GM12878 (cell line): ENCODE results near the gene FANCI. TPM values are rescaled to one million over a fixed set of nuclear protein-coding genes. Genes with fewer than 3 reads are reported as not detected.

ENCODE experiments used
- ATAC-seq: fragments of 200-7000 bp; cut with Tn5 transposase; 3 replicates; pipeline ENCODE4 v1.9.1; 2020; ENCODE audit warnings: mild to moderate bottlenecking, moderate library complexity
- BruUV-seq: library from RNA; stranded (reverse); fragments of 400-500 nt; replicated peaks from 2 replicates; lab custom pipeline; 2021; lab: Mats Ljungman, UMichigan
- CTCF ChIA-PET: fragments of 300-600 bp; sonication (Branson Sonifier 250); formaldehyde crosslinking; extraction: SDS; loops from one replicate; lab custom pipeline; 2021; ENCODE audit warnings: inconsistent platforms; lab: Yijun Ruan, JAX
- POLR2A ChIA-PET: fragments of 350-600 bp; formaldehyde crosslinking; extraction: SDS; loops from one replicate; lab custom pipeline; 2021; ENCODE audit warnings: inconsistent platforms; lab: Charles Lee
- RAD21 ChIA-PET: fragments of 300-600 bp; sonication (Branson Sonifier 250); formaldehyde crosslinking; loops from one replicate; lab custom pipeline; 2023; ENCODE audit warnings: antibody characterized with exemption; ENCODE audit not compliant: unreplicated experiment; lab: Charles Lee
- SMC1A ChIA-PET: fragments of 300-600 bp; sonication (Branson Sonifier 250); formaldehyde crosslinking; loops from one replicate; lab custom pipeline; 2023; ENCODE audit not compliant: unreplicated experiment, uncharacterized antibody; lab: Charles Lee
- DNase-seq: peaks from one replicate; pipeline ENCODE4 v3.0.0-alpha.2; 2011; ENCODE audit warnings: low read depth, low spot score
- FAIRE-seq: peaks from 3 replicates; lab custom pipeline; 2011; peaks lifted over from hg19 to GRCh38; lab: Jason Lieb, UNC
- H2AFZ ChIP-seq: 2 replicates; pipeline ENCODE4 v1.6.0; 2011; ENCODE audit warnings: low read depth, low read length, control low read depth; ENCODE audit not compliant: control insufficient read depth
- H3K27ac ChIP-seq: 2 replicates; pipeline ENCODE4 v1.5.1; 2011; ENCODE audit warnings: control low read depth; ENCODE audit not compliant: control insufficient read depth, insufficient read depth
- H3K27me3 ChIP-seq, 2 experiments: replicated peaks in 1 of 2; 2 replicates each; pipeline versions ENCODE4 v1.6.0 to v1.6.1; 2011; ENCODE audit warnings: low read length in 1 of 2; ENCODE audit not compliant: control insufficient read depth in 2 of 2, insufficient read depth in 2 of 2
- H3K36me3 ChIP-seq, 2 experiments: 2 replicates each; pipeline ENCODE4 v1.5.1; 2011; ENCODE audit warnings: low read length in 1 of 2; ENCODE audit not compliant: control insufficient read depth in 2 of 2, insufficient read depth in 2 of 2
- H3K4me1 ChIP-seq: 2 replicates; pipeline ENCODE4 v1.6.1; 2011; ENCODE audit warnings: mild to moderate bottlenecking, low read length, moderate library complexity, mixed read lengths; ENCODE audit not compliant: control insufficient read depth, insufficient read depth
- H3K4me2 ChIP-seq: 2 replicates; pipeline ENCODE4 v1.6.0; 2011; ENCODE audit warnings: control low read depth; ENCODE audit not compliant: control insufficient read depth, insufficient read depth
- H3K4me3 ChIP-seq: fragments of 200-600 bp; sonication (generic); 2 replicates; pipeline ENCODE4 v1.5.1; 2016
- H3K79me2 ChIP-seq: 2 replicates; pipeline ENCODE4 v1.6.0; 2011; ENCODE audit warnings: low read length; ENCODE audit not compliant: control insufficient read depth, insufficient read depth
- H3K9ac ChIP-seq: 2 replicates; pipeline ENCODE4 v1.8.0; 2011; ENCODE audit warnings: low read length, control low read depth, mixed read lengths; ENCODE audit not compliant: control insufficient read depth, insufficient read depth
- H3K9me3 ChIP-seq: replicated peaks from 3 replicates; pipeline ENCODE4 v1.5.1; 2011; ENCODE audit warnings: mild to moderate bottlenecking, low read length; ENCODE audit not compliant: control insufficient read depth, insufficient read depth
- H4K20me1 ChIP-seq: 2 replicates; pipeline ENCODE4 v1.6.0; 2011; ENCODE audit not compliant: control insufficient read depth, insufficient read depth
- DPF2 ChIP-seq: fragments of 450-650 bp; IDR thresholded peaks from 2 replicates; pipeline ENCODE4 v1.6.1; 2017; ENCODE audit warnings: mild to moderate bottlenecking
- E2F4 ChIP-seq: IDR thresholded peaks from 2 replicates; pipeline ENCODE4 v1.6.1; 2012; ENCODE audit warnings: low read depth, low read length, improper control_type of control experiment
- IKZF2 ChIP-seq, 2 experiments: fragments of 450-650 bp; IDR thresholded peaks; 2 replicates each; pipeline ENCODE4 v1.6.1; 2017; ENCODE audit warnings: mild to moderate bottlenecking in 2 of 2, moderate library complexity in 2 of 2
- MAX ChIP-seq: IDR thresholded peaks from 2 replicates; pipeline ENCODE4 v1.6.1; 2012; ENCODE audit warnings: low read depth, low read length, improper control_type of control experiment
- MYC ChIP-seq: IDR thresholded peaks from 2 replicates; pipeline ENCODE4 v1.6.1; 2011; ENCODE audit warnings: mild to moderate bottlenecking, low read length, moderate library complexity, inconsistent platforms; ENCODE audit not compliant: insufficient read depth, insufficient replicate concordance, insufficient read length, severe bottlenecking
- NBN ChIP-seq: fragments of 450-650 bp; IDR thresholded peaks from 2 replicates; pipeline ENCODE4 v1.6.1; 2016
- POLR2A ChIP-seq: IDR thresholded peaks from 2 replicates; pipeline ENCODE4 v1.6.1; 2011; ENCODE audit warnings: low read depth, mild to moderate bottlenecking, low read length
- SIX5 ChIP-seq: IDR thresholded peaks from 2 replicates; pipeline ENCODE4 v1.6.1; 2011; ENCODE audit warnings: mild to moderate bottlenecking, low read depth, low read length, moderate library complexity; ENCODE audit not compliant: severe bottlenecking
- SMARCA5 ChIP-seq: fragments of 450-650 bp; IDR thresholded peaks from 2 replicates; pipeline ENCODE4 v1.6.1; 2017; ENCODE audit warnings: mild to moderate bottlenecking
- SP1 ChIP-seq: IDR thresholded peaks from one replicate; pipeline ENCODE4 v1.6.1; 2011; ENCODE audit warnings: low read depth, low read length
- SRF ChIP-seq, 2 experiments: IDR thresholded peaks; 2 replicates each; pipeline ENCODE4 v1.6.1; 2011; ENCODE audit warnings: low read depth in 2 of 2, low read length in 2 of 2, mild to moderate bottlenecking in 1 of 2, moderate library complexity in 1 of 2
- STAT1 ChIP-seq: fragments of 450-650 bp; conservative IDR thresholded peaks from 2 replicates; pipeline ENCODE4 v1.6.1; 2014; ENCODE audit warnings: antibody characterized with exemption, mild to moderate bottlenecking
- STAT3 ChIP-seq: IDR thresholded peaks from 2 replicates; pipeline ENCODE4 v1.6.1; 2011; ENCODE audit warnings: low read depth, low read length, improper control_type of control experiment
- TCF7 ChIP-seq: IDR thresholded peaks from 2 replicates; pipeline ENCODE4 v1.6.1; 2014; ENCODE audit warnings: antibody characterized with exemption, borderline replicate concordance
- USF2 ChIP-seq: IDR thresholded peaks from 2 replicates; pipeline ENCODE4 v1.6.1; 2011; ENCODE audit warnings: low read depth, low read length, improper control_type of control experiment, borderline replicate concordance
- YY1 ChIP-seq: IDR thresholded peaks from 2 replicates; pipeline ENCODE4 v1.6.1; 2011; ENCODE audit warnings: low read depth, mild to moderate bottlenecking, low read length
- ZNF592 ChIP-seq: fragments of 450-650 bp; IDR thresholded peaks from 2 replicates; pipeline ENCODE4 v1.6.1; 2017; ENCODE audit warnings: mild to moderate bottlenecking, moderate library complexity
- ZSCAN29 ChIP-seq: fragments of 450-650 bp; IDR thresholded peaks from 2 replicates; pipeline ENCODE4 v1.6.1; 2017; ENCODE audit warnings: mild to moderate bottlenecking, moderate library complexity
- WGBS: methylation state at CpG from one replicate; pipeline ENCODE4 v1.1.6; 2016; ENCODE audit warnings: low lambda C conversion rate; ENCODE audit not compliant: insufficient replicate concordance, insufficient coverage; ENCODE audit errors: missing lambda C conversion rate; 5-methylcytosine and 5-hydroxymethylcytosine counted together
- in situ Hi-C: fragments of 300-500 bp; cut with MboI; formaldehyde crosslinking; loops from 9 replicates; pipeline ENCODE4 v1.14.3; 2018; ENCODE audit warnings: mixed read lengths
- intact Hi-C: fragments of 100-400 bp; cut with micrococcal nuclease; formaldehyde crosslinking; loops from one replicate; pipeline ENCODE4 v1.14.2; 2022; ENCODE audit not compliant: unreplicated experiment
- polyA plus RNA-seq, 11 experiments: library from polyadenylated mRNA; depleted of rRNA in 4 of 11; unstranded in 6 of 11; stranded (reverse) in 5 of 11; fragments of >200 nt; fragmentation: Nextera tagmentation in 4 of 11; fragmentation: Illumina TruSeq in 1 of 11; extraction: Ambion mirVana in 4 of 11; extraction: Trizol in 1 of 11; gene quantifications; 1 replicate in 1 of 11; 2 replicates in 10 of 11; pipeline versions ENCODE4 v1.2.1 to v1.2.3, GENCODE V29; 2011 to 2016; ENCODE audit warnings: inconsistent platforms in 2 of 11, missing spikeins in 2 of 11, low read depth in 1 of 11
- total RNA-seq, 4 experiments: library from RNA; depleted of rRNA in 3 of 4; stranded (reverse); fragments of >200 nt in 3 of 4; fragmentation: Illumina TruSeq in 1 of 4; extraction: Trizol in 1 of 4; gene quantifications; 2 replicates each; pipeline versions ENCODE4 v1.2.1 to v1.2.3, GENCODE V29; 2013 to 2021

Gene FANCI
- total and polyA plus RNA-seq, 10 of the 15 experiments (the other 5 are each of a cell fraction or from before 2014, with no cell fraction given), result 38.1 to 129 (median 82.4) TPM

- TF ChIP-seq E2F4, result no peak
- TF ChIP-seq YY1, result no peak
- no peak for TF ChIP-seq NBN
- no peak for TF ChIP-seq TCF7
- no peak for TF ChIP-seq SRF (IDR thresholded peaks at IDR 0.05; ENCODE audit: low read depth in 2 of 2, low read length in 2 of 2)
- no peak for TF ChIP-seq STAT3
- no peak for TF ChIP-seq DPF2
- TF ChIP-seq IKZF2 (IDR thresholded peaks at IDR 0.05), result no peak
- TF ChIP-seq SMARCA5, result no peak
- no peak for TF ChIP-seq SP1
- TF ChIP-seq, all 136 proteins: peak for 0
These were observed 83.3 kb downstream of the FANCI start (continued) for GRCh38 chr15:89327113-89327512.

- H3K4me3 ChIP-seq, result no peak overlapping the region
- ChIA-PET RAD21 (no interaction called here), CTCF (interaction anchor here (1.6 to 13.0 kb wide), 2 partner anchors 29 to 150 kb away, joined by 4 to 116 read pairs; no protein-coding TSS in a partner anchor), POLR2A (no interaction called here), SMC1A (interaction anchor here (0.7 to 0.9 kb wide), 2 partner anchors 13 to 95 kb away, joined by 3 read pairs; no protein-coding TSS in a partner anchor)
- intact Hi-C loops, result no loop called here
- peaks cover 30% of the 10 kb centered on the region for H3K4me1 ChIP-seq
- no peaks in the 10 kb centered on the region for H3K9me3 ChIP-seq
- no peak overlapping the region for H3K27ac ChIP-seq
- no peak for DNase-seq
- H3K9ac ChIP-seq, result no peak overlapping the region
- peak overlapping the region; percentile 3; the same call in 1 of the 2 replicates for H3K4me2 ChIP-seq
- 95% methylated on average over 13 of the region's 13 CpGs for WGBS
- H3K27me3 ChIP-seq, result no peaks in the 10 kb centered on the region
- no peak for ATAC-seq
- peaks cover 12% of the 10 kb centered on the region for H4K20me1 ChIP-seq
- no TSS peak for BruUV-seq
- H3K79me2 ChIP-seq, result peaks cover 40% of the 10 kb centered on the region
- H3K36me3 ChIP-seq, result peaks cover 43 to 64% of the 10 kb centered on the region in 2 experiments
- no peak for TF ChIP-seq USF2
- TF ChIP-seq MAX, result no peak
- TF ChIP-seq POLR2A, result peak; percentile 49; the same call in 1 of the 2 replicates
- TF ChIP-seq MYC, result no peak
- TF ChIP-seq ZSCAN29, result no peak
- TF ChIP-seq SIX5, result no peak
- no peak for TF ChIP-seq ZNF592
- TF ChIP-seq STAT1, result no peak
- no peak for FAIRE-seq
- H2AFZ ChIP-seq, result no peak overlapping the region
- in situ Hi-C loops, result no loop called here
These were observed 84.8 kb downstream of the FANCI start for GRCh38 chr15:89328398-89329254.
